GM21723 (cell line): ENCODE measurements around the gene DLK2.
"Not testable (repeated sequence)": the region's sequence is repeated elsewhere in the genome, so short reads cannot be mapped to it uniquely, and the experiment has no call there.

Experiments
- ATAC-seq: cut with Tn5 transposase; IDR thresholded peaks from one replicate; pipeline ENCODE4 v1.9.1; 2021; ENCODE audit warnings: mild to moderate bottlenecking, moderate library complexity; ENCODE audit not compliant: unreplicated experiment

Gene DLK2, protein sequence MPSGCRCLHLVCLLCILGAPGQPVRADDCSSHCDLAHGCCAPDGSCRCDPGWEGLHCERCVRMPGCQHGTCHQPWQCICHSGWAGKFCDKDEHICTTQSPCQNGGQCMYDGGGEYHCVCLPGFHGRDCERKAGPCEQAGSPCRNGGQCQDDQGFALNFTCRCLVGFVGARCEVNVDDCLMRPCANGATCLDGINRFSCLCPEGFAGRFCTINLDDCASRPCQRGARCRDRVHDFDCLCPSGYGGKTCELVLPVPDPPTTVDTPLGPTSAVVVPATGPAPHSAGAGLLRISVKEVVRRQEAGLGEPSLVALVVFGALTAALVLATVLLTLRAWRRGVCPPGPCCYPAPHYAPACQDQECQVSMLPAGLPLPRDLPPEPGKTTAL

DNA sequence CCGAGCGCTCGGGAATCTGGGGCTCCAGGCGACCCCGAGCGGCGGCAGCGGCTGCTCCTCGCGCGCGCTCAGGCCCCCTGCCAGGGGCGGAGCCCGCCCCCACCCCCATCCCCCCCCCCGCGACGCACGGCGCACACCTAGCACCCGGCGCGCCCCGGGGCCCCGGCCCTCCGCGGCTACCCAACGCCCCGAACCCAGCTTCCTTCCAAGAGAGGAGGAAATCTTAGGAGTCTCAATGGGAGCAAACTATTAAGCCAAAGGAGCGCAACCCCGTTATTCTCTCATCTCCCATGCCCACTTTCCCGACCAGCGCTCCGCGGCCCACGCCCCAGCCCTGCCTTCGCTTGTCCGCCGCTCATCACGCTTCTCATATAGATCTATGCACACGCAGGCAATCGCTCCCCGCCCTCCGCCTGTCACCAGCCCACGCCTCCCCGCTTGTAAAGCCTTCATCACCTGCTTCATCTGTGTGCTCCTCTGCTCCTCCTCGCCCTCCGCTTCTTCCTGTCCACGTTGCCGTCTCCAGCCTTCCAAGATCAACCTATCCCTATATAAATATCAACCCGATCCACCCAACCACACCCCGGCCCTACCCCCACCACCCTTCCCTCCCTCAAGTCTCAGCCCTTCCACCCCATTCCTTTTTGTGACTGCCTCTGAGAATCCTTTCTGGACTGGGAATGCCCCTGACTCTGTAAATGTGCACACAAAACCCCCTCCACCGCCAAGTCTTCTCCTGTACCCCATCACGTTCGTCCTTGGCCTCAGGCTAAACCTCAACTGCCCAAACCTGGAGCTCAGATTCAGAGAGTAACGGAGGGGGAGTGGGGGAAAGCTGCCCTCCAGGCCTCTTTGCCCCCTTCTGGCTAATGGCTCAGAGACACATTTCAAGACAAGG is at the start of gene DLK2:
TSS of gene DLK2 (minus strand) at position 18 of the 898 bp plus-strand sequence. CDS start 723 bp downstream, outside the sequence.
- ATAC-seq, result no peak

DNA sequence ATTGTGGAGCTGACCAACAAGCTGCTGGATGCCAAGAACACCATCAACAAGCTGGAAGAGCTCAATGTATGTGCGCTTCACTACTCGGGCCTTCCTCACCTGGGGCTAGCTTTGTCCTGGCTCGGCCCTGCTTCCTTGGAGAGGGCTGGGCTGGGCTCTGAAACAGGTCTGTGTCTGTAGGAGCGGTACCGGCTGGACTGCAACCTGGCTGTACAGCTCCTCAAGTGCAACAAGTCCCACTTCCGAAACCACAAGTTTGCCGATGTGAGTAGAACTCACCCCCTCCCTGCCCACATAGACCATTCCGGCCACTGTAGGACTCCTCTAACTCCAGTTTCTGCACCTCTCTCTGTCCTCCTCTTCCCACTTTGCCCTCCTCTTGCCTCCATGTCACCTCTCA is 48.1 kb upstream of the DLK2 start:
- ATAC-seq, result no peak

DNA sequence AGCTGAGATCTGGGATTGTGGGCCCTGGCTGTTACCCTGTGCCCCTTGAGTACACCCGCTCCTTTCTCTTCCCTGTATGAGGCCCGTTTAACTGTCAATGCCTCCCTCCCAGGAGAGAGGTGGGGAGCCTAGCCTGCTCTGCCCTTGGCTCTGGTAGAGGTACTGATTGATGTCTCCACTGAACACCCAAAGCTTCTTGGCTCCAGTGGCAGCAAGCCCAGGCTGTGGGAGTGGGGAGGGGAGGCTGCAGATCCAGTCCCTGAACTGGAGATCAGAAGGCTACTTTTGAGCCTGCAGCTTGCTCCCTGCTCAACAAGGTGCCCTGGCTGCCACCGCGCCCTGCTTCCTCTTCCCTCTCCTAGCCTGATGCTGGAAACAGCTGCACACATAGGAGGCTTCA is 47.3 kb upstream of the DLK2 start:
- no peak for ATAC-seq

DNA sequence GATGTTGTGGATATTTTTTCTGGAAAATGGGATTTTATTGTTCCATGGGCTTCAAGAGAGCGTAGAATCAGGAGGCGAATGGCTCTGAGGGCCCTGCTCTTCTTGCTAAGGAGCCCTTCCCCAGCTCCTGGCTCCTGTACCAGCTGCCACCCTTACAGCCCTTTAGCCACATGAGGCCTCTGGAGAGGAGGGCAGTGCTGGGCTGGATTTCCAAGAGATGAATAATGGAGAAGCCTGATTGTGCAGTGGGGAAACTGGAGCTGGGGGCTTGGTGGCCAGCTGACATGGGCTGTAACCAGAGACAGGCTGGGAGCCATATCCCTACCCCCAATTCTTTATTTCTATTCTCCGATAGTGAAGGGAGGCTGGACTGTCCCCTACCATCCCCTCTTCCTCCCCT is 45.6 kb upstream of the DLK2 start:
- ATAC-seq, result no peak

DNA sequence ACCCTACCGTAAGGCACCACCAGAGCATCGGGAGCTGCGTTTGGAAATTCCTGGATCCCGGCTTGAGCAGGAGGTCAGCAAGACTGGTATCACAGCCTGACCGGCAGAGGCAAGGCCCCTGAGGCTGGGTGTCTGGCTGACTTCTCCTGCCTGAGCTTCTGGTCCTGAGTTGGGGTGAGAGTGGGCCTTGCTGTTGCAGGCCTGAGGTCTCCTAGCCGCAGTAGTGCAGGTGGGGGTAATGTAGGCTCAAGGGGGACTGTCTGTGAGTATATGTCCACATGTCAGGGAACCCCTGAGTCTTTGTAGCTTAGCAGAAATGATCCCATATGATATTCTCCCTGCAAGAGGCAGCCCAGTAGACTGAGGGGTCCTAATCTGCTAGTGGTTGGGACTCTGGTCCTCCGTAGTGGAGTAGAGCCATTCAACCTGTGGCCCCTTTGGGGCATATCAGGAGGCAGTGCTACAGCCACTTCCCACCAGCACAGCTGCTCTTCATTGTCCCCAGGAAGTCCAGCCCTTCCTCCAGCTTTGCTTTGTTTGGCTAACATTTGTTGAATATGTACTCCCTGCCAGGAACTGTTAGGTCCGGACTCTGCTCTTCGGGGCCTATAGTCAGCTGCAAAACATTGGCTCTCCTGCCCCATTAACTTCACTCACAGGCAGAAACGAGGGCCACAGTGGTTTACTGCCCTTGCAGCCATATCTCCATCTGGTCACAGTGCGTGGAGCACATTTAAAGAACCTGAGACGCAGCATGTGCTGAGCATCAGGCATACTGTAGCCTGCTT is 43.9 kb upstream of the DLK2 start:
- ATAC-seq, result no peak

DNA sequence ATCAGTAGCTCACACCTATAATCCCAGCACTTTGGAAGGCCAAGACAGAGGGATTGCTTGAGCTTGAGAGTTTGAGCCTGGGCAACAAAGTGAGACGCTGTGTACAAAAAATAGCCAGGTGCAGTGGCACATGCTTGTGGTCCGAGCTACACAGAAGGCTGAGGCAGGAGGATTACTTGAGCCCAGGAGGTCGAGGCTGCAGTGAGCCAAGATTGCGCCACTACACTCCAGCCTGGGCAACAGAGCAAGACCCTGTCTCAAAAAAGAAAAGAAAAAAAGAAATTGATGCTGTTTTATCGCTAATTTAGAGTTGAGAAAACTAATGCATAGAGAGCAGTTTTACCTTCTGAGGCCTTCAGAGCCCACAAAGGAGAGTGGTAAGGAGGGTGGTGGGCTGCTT is 42.9 kb upstream of the DLK2 start:
- ATAC-seq, result not testable (repeated sequence)

DNA sequence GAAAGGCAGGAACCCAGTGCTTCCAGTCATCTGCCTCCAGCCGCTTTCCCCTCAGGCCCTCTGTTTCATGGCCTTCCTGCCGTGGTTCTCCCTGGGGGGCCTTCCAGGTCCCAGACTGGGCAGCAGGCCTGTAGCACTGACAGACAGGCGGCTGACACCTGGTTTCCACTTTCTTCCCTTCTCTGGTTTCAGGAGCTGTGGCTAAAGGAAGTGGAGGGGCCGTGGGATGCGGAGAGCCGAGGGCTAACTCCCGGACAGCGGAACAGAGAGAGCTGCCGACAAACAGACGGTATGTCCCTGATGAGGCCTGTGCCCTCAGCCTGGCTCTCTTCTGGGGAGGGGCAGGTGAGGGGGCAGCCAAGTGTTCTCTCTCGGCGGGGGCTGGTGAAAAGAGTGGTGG is 42.3 kb upstream of the DLK2 start:
- ATAC-seq, result no peak

DNA sequence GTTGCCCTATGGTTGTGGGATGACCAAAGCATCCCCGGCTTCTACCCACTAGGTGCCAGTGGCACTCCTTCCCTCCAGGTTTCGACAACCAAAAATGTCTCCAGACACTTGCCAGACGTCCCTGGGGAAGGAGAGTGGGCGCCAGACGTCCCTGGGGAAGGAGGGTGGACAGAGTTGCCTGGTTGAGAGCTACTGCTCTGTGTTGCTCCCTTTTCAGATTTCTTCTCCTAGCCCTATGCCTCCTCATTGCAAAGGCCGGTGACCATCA is 41.7 kb upstream of the DLK2 start:
- ATAC-seq, result no peak

DNA sequence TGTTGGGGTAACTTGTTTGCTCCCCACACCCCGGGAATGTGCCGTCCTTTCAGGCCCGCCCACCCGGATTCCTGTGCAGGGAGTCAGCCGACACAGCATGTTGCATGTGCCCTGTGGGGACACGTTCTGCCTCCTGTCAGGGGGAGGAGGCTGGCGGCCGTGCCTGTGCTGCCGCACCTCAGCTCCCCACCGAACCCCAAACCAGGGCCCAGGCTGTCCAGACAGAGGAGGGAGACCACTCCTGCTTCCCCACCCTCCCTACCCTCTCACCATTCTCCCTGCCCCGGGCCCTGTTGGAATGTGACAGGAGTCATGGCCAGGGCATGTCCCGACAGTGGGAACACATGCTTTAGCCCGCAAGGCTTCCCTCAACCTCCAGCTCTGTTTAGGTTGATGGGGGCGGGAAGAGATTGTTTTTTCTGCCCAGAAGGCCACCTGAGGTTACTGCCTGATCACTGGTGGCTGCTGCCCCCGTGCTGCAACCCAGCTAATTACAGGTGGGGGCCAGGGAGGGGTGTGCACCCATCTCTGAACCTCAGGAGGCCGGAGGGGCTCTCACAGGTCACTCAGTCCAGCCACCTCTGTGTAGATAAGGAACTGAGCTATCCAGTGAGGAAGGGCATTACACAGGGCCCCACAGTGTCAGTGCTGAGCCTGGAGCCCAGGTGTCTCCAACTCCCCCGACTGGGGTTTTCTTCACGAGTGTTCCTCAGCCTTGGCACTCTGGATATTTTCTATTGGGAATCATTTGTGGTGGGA is 41.2 kb upstream of the DLK2 start:
- ATAC-seq, result no peak

DNA sequence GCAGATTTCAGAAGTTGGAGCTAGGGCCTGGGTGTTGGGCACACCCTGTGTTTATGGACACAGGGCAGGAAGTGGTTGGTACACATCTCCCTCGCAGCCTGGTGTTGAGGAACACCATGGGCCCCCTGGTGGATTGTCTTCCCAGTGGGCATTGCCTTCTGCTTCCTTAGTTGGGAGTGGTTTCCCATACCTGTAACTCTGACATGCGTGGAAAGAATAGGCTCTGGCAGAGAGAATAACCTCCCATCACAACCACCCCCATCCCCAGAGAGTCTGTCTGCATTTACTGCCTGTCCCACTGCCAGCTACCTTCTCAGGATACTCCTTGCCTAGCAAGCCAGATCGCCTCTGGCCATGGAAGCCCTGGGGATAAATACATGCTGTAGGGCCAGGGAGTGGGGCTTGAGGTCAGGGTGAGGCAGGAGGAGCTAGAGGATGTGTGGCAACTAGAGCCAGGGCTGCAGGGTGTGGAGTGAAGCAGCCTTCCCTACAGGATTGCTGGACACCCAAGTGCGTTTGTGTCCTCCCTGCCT is 40.1 kb upstream of the DLK2 start:
- ATAC-seq, result no peak

DNA sequence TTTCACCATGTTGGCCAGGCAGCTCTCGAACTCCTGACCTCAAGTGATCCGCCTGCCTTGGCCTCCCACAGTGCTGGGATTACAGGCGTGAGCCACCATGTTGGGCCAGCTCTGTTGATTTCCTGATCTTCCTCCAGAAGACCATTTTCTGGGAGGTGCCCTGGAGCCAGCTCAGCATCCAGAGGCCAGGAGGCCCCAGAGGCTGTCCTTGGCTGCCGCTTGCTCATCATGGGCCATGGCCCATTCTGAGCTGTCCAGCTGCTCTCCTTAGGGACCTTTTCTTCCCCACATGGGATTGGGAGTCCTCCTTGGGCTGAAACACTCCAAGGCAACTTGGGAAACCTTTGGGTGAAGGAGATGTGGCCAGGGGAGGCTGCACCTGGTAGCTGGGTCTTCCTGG is 39.4 kb upstream of the DLK2 start:
- ATAC-seq, result no peak

DNA sequence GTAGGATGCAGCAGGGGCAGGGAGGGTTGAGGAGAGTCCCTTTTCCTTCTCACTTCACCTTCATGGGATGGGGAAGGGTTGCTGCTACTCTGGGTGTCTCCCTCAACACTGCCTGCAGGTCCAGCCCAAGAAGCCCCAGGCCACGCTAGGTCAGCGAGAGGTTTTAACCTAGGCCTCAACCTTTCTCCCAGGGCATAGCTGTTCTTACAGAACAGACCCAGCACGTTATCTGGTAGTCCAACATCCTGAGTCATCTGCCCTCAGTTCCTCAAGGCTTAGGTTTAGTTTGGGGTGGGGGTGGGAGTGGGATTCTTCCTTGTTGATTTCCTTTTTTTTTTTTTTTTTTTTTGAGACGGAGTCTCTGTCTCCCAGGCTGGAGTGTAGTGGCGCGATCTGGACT is 39.0 kb upstream of the DLK2 start:
- ATAC-seq, result no peak

DNA sequence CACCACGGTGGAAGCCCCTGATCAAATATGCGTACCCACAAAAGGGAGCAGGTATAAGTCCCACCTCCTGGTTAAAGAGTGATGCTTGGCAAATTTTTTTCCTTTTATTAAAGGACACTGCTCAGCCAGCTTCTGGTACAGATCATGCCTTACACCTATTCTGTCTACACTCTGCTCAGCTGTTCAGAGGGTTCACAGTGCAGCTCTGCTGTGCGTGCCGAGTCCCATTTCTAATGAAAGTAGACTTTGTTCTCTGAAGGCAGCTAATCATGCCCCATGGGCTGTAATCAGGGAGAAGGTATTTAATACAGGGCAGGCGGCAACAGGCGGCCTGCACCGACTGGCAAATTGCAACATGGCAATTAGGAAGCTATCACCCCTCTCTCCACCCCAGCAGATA is 38.5 kb upstream of the DLK2 start:
- no peak for ATAC-seq

DNA sequence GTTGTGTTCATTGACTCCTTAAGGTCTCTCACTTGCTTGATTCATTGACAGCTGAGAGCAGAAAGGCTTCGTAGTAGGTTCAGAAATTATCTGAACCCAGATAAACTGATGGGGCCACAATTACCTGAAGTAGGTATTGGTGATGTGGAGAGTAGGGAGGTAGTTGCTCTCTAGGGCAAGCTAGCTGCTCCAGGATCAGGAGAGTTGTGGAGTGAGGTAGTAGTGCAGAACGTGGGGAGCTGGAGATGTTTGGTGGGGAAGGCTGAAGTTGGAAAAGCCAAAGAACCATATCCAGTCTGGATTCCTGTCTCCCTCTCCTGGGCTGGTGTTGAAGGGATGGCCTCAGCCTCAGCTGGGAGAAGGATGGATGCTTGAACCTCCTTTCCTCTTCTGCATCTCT is 37.9 kb upstream of the DLK2 start:
- no peak for ATAC-seq

DNA sequence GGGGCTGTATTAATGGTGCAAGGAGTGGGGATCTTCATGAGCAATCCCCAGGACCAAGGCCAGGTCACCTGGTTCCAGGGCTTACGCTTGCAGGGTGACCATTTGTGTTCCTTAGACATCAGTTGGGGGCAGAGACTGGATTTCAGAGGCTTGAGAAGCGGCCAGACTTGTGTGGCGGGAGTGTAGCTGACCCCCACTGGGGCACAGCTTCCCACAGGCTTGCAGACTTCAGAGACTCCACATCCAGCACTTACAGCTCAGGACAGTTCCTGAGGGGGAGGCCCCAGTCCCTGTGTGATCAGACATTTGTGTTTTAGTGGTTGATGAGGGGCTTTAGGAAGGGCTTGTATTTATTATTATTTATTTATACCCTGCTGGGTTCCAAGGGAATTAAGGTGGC is 37.3 kb upstream of the DLK2 start:
- no peak for ATAC-seq

DNA sequence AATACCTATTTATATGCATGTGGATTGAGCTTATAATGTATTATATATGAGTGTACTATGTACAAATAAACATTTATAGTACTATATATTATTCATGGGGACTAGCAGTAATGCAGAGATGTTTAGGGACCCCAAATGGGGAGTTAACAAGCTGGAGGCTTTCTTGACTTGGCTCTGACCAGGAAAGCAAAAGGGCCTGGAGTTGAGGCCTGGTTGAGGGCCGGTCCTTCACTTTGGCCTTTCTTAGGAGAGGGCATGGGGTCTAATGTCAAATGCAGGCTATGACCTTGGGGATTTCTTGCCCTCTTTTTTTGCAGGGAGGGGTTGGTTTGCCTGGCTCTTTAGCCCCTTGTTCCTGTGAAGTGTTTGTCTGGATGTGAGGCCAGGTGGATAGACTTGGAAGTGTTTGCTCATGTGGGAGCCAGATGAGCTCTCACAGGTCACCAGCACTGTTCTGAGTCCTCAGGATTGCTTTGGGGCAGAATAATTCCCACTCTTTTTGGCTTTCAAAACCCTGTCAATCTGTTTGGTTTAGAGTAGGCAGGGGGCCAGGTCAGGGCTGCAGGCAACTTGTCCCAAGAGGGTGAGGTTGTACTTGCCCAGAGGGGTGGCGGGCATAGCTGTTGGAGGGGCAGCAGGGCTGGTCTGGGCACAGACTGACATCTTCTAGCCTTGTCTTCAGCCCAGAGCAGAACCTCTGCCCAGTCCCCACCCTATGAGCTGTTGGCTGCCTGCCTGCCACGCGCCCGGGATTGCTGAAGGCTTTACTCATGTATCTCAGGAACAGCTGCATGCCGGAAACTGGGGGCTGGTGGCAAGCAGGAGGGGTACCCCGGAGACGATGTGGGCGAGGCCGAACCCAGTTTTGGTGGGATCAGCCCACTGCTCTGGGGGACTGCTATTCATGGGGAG is 36.7 kb upstream of the DLK2 start:
- ATAC-seq, result no peak

DNA sequence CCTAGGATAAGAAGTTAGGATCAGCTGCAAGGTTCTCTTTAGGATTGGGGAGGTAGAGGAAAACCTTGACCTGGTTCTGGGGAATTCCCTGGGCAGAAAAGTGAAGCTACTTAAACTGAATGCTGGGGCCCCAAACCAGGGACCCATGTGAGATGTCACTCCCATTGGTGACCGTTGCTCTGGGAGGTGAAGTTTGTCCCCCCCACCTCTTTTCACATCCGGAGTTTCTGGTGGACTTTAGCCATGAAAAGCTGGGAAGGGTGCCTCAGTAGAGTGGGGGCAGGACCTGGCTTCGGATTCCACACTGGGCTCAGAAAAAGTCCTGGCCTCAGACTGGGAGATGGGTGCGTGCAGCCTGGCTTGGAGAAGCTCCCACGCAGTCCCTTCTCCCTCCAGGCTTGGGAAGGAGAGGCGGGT is 35.2 kb upstream of the DLK2 start:
- ATAC-seq, result no peak

DNA sequence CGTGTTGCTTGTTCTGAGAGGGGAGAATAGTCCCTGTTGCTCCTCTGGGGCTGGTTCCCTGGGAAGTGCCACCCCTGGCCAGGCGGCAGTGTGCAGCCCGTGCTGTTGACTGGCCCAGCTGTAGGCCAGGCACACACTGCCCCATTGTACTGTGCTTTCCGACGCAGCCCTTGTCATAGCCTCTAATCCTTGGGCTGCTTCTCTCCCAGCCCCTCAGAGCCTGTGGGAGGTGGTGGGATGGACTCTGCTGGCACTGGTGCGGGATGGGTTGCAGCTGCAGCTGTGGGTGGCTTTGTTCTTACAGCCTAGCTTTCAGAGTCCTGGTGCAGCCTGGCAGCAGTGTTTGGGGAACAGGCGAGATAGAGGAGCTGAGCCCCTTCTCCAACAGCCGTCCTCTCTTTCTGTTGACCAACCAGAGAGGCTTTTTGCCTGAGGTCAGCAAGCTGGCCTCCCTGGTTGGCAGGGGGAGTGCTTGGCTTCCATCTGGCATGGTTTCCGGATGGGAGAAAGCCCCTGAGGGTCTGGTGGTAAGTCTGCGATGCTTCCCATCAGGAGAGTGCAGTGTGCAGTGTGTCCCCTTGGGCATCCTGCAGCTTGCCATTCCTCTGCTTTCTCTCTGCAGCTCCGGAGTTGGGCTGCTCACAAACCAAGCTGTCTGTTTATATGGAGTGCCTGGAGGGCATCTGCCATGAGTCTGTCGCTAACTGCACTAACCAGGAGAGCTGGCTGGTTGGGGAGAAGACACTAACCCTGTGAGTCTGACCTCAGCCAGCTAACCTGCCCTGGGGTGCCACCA is 34.1 kb upstream of the DLK2 start:
- no peak for ATAC-seq
